GM13976 (cell line): ENCODE data around the gene MRPL52.

Experiments
- DNase-seq: peaks from one replicate; pipeline ENCODE4 v3.0.0; 2012; ENCODE audit warnings: low spot score
- CTCF ChIP-seq: IDR thresholded peaks from 2 replicates; pipeline ENCODE4 v1.5.1; 2012; ENCODE audit warnings: borderline replicate concordance, mild to moderate bottlenecking; ENCODE audit not compliant: insufficient read depth; ENCODE audit errors: extremely low read depth, missing control alignments, control extremely low read depth
- in situ Hi-C: fragments of 300-500 bp; cut with MboI; formaldehyde crosslinking; loops from one replicate; pipeline ENCODE4 v1.12.0; 2022; ENCODE audit warnings: low sequenced_read_pairs, mixed read lengths, inconsistent platforms; ENCODE audit not compliant: unreplicated experiment

MRPL52 gene

GRCh38 chr14:22830443-22831010, 840 bp downstream of the MRPL52 start:
- in situ Hi-C loops: no loop called here
- no peak for TF ChIP-seq CTCF
- no peak for DNase-seq

GRCh38 chr14:22835505-22835904, 5.8 kb downstream of the MRPL52 start:
- DNase-seq: no peak

GRCh38 chr14:22836301-22837113, 6.8 kb downstream of the MRPL52 start, which contains the start of gene MMP14:
MMP14 (plus strand) TSS chr14:22836585; CDS start chr14:22836818, 233 bp downstream.
- no peak for TF ChIP-seq CTCF
- in situ Hi-C loops: no loop called here
- DNase-seq: no peak

More at GRCh38 chr14:22835505-22835904, 5.8 kb downstream of the MRPL52 start:
- no peak for TF ChIP-seq CTCF
- in situ Hi-C loops: no loop called here

GRCh38 chr14:22837114-22837749, 7.5 kb downstream of the MRPL52 start:
- DNase-seq: no peak
- TF ChIP-seq CTCF: no peak
- in situ Hi-C loops: no loop called here

- peak; percentile 34 for DNase-seq
- in situ Hi-C loops: no loop called here
- no peak for TF ChIP-seq CTCF
Observed at GRCh38 chr14:22837750-22838538, 8.3 kb downstream of the MRPL52 start.

GRCh38 chr14:22838631-22839041, 8.9 kb downstream of the MRPL52 start:
- in situ Hi-C loops: no loop called here
- no peak for DNase-seq
- TF ChIP-seq CTCF: no peak
